ENCODE data around the gene KRT80. TPM values are rescaled to one million over a fixed set of nuclear protein-coding genes. Genes with fewer than 3 reads are reported as not detected.

Gene KRT80
- polyA plus RNA-seq, 2 of the 4 experiments (the other 2 are of a cell fraction) = 38.3 to 63.1 TPM

DNA sequence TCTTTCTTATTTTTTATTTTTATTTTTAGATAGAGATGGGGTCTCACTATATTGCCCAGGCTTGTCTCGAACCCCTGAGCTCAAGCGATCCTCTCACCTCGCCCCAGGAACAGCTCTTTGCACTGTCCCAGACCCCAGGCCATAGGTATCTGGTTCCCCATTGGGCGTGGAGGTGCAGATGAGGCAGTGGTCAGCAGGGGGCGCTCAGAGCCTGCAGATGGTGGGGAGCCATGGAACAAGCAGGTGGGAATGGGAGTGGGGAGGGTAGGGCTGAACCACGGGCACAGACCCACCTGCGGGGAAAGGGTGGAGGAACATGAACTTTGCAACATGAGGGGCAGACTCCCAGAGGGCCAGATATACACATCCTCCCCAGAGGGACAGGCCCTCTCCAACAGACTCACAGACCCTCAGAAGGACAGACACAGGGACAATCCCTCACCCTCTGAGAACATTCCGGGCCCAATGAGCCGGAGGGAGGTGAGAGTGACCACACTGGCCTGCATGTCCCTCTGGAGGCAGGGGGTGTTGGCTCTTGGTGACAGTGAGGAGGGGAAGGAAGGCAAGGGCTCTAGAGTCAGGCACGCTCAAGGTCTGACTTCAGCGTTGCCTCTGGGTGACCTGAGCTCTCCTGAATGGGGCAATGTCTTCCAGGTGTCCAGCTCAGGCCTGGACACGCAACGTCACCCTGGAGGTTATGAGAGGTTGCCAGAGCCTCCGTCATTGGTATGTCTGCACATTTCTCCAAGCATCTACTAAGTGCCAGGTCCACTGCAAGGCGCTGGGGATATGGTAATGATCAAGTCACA, 34.9 kb downstream of the KRT80 start:
- 34% methylated on average over 15 of the region's 15 CpGs for WGBS (ENCODE audit: missing lambda C conversion rate)
- TF ChIP-seq E2F6 (IDR thresholded peaks at IDR 0.05; ENCODE audit: borderline replicate concordance, low read depth) = no peak
- no peak for TF ChIP-seq CHD4 (IDR thresholded peaks at IDR 0.05; ENCODE audit: borderline replicate concordance)
- TF ChIP-seq SMC3 (IDR thresholded peaks at IDR 0.05) = peak; percentile 96
- 0 out of 2 replicates have a peak, but pooled peaks have one; percentile 69 for TF ChIP-seq MAZ (IDR thresholded peaks at IDR 0.05; ENCODE audit: borderline replicate concordance, low read depth, low read length)
- peak in 1 of 2 experiments; percentile 40; a peak in 1 of 5 replicates for TF ChIP-seq JUN (IDR thresholded peaks at IDR 0.05)
- peak; percentile 99 to 100 for TF ChIP-seq RAD21 (conservative IDR thresholded peaks at IDR 0.05 in 1 of 2, IDR thresholded peaks at IDR 0.05 in 1 of 2)
- no peak for TF ChIP-seq HEYL (CRISPR knock-in tag; IDR thresholded peaks at IDR 0.05)
- TF ChIP-seq, protein P1, sequence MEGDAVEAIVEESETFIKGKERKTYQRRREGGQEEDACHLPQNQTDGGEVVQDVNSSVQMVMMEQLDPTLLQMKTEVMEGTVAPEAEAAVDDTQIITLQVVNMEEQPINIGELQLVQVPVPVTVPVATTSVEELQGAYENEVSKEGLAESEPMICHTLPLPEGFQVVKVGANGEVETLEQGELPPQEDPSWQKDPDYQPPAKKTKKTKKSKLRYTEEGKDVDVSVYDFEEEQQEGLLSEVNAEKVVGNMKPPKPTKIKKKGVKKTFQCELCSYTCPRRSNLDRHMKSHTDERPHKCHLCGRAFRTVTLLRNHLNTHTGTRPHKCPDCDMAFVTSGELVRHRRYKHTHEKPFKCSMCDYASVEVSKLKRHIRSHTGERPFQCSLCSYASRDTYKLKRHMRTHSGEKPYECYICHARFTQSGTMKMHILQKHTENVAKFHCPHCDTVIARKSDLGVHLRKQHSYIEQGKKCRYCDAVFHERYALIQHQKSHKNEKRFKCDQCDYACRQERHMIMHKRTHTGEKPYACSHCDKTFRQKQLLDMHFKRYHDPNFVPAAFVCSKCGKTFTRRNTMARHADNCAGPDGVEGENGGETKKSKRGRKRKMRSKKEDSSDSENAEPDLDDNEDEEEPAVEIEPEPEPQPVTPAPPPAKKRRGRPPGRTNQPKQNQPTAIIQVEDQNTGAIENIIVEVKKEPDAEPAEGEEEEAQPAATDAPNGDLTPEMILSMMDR (IDR thresholded peaks at IDR 0.05) = peak; percentile 97
- peak; percentile 69 for TF ChIP-seq MAX (IDR thresholded peaks at IDR 0.05)
- FAIRE-seq = no peak
- Histone ChIP-seq H3K27ac (peak overlapping the region; percentile 100), H3K9me3 (0 out of 3 replicates have a peak, but pooled peaks cover 3% of the 10 kb centered on the region), H3K4me2 (peak overlapping the region; percentile 23; the same call in 2 of the 3 replicates), H3K4me1 (peaks cover 63% of the 10 kb centered on the region), H3K4me3 (no peak overlapping the region)
- ATAC-seq = peak; percentile 72 to 78
- ChIA-PET POLR2A (interaction anchor here (1.0 to 1.5 kb wide), 2 partner anchors 87 to 97 kb away, joined by 3 read pairs; no protein-coding TSS in a partner anchor), CTCF (interaction anchor here (0.5 to 19.3 kb wide), 74 partner anchors 8 to 825 kb away, joined by 3 to 833 read pairs (median 4); partner anchors contain the start of genes KRT7, KRT8, KRT82 and KRT83)
- peak; percentile 81 to 88 for DNase-seq (ENCODE audit: low read depth in 1 of 2, low spot score in 1 of 2)

DNA sequence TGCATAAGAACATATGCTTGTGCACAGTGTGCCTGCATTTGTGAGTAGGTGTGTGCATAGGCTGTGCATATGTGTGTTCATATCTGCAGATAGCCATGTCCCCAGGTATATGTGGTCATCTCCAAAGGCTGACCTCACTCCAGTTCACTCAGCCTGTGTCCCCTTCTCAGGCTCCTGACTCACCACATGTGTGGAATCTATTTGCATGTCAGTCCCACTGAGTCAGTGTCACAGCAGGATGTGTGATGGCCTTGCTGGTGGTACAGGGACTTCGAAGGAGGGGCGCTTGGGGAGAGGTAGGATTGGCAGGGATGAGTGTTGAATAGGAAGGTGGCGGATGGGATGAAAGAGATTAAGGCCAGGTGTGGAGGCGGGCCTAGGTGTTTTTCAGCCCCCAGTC, 35.5 kb downstream of the KRT80 start:
- ATAC-seq = no peak

More for the DNA sequence above, 35.5 kb downstream of the KRT80 start:
- WGBS (ENCODE audit: missing lambda C conversion rate) = 56% methylated on average over 4 of the region's 4 CpGs
- FAIRE-seq (no peak), DNase-seq (ENCODE audit: low read depth in 1 of 2, low spot score in 1 of 2) (peak in 1 of 2 experiments; percentile 61)
- ChIA-PET CTCF (interaction anchor here (0.6 to 19.3 kb wide), 48 partner anchors 9 to 824 kb away, joined by 3 to 833 read pairs (median 5); partner anchors contain the start of genes KRT7, KRT8, KRT82 and KRT83), POLR2A (interaction anchor here (1.0 to 1.8 kb wide), 3 partner anchors 88 to 98 kb away, joined by 3 to 7 read pairs (median 3); no protein-coding TSS in a partner anchor)
- H3K9me3 ChIP-seq = 0 out of 3 replicates have a peak, but pooled peaks cover 3% of the 10 kb centered on the region
- no peak overlapping the region; the same call in 2 of the 3 replicates for H3K4me2 ChIP-seq
- H3K27ac ChIP-seq = peak overlapping the region; percentile 100
- no peak overlapping the region for H3K4me3 ChIP-seq
- peaks cover 63% of the 10 kb centered on the region for H3K4me1 ChIP-seq
- TF ChIP-seq CBX2 (IDR thresholded peaks at IDR 0.05; ENCODE audit: borderline replicate concordance, low read depth) (no peak), ELK1 (IDR thresholded peaks at IDR 0.05; ENCODE audit: low read depth, low read length) (no peak), ZC3H11A (IDR thresholded peaks at IDR 0.05) (no peak), E2F6 (IDR thresholded peaks at IDR 0.05; ENCODE audit: borderline replicate concordance, low read depth) (no peak), FOXS1 (CRISPR knock-in tag; IDR thresholded peaks at IDR 0.05) (no peak), HOXB13 (CRISPR knock-in tag; IDR thresholded peaks at IDR 0.05; ENCODE audit: low read depth) (no peak), RNF2 (IDR thresholded peaks at IDR 0.05; ENCODE audit: borderline replicate concordance, low read depth) (no peak), HOXB5 (CRISPR knock-in tag; IDR thresholded peaks at IDR 0.05) (no peak), PBX3 (IDR thresholded peaks at IDR 0.05) (no peak), NPAS2 (CRISPR knock-in tag; IDR thresholded peaks at IDR 0.05; ENCODE audit: borderline replicate concordance) (no peak), HES2 (IDR thresholded peaks at IDR 0.05) (no peak), MAX (IDR thresholded peaks at IDR 0.05) (no peak), TP53 (CRISPR knock-in tag; IDR thresholded peaks at IDR 0.05) (no peak), FOSB (CRISPR knock-in tag; IDR thresholded peaks at IDR 0.05) (no peak)
